GM23338 (cell line): Measurements from ENCODE around the gene FHIT.

Experiments used
- CREB1 ChIP-seq: fragments of 250-450 bp; sonication (Bioruptor Pico); IDR thresholded peaks from 2 replicates; pipeline ENCODE4 v1.5.0; 2020; ENCODE audit warnings: low read depth, mild to moderate bottlenecking, moderate library complexity
- CTCF ChIP-seq, 2 experiments: fragments of 200-600 bp in 1 of 2; sonication (generic) in 1 of 2; conservative IDR thresholded peaks; 2 replicates each; pipeline versions ENCODE4 v1.5.1 to v1.6.1; 2016 to 2017; ENCODE audit warnings: antibody characterized with exemption in 2 of 2, low read depth in 2 of 2, mild to moderate bottlenecking in 2 of 2, moderate library complexity in 1 of 2
- ETS1 ChIP-seq: IDR thresholded peaks from 2 replicates; pipeline ENCODE4 v1.6.1; 2016; ENCODE audit warnings: antibody characterized with exemption
- EZH2 ChIP-seq: fragments of 200-600 bp; sonication (generic); IDR thresholded peaks from one replicate; pipeline ENCODE4 v1.8.0; 2017; ENCODE audit warnings: antibody characterized with exemption, mild to moderate bottlenecking, low read depth; ENCODE audit not compliant: unreplicated experiment
- EZH2phosphoT487 ChIP-seq: fragments of 200-600 bp; sonication (generic); IDR thresholded peaks from one replicate; pipeline ENCODE4 v1.8.1; 2018; ENCODE audit warnings: antibody characterized with exemption; ENCODE audit not compliant: unreplicated experiment
- JUNB ChIP-seq: IDR thresholded peaks from one replicate; pipeline ENCODE4 v1.6.1; 2016; ENCODE audit warnings: antibody characterized with exemption; ENCODE audit not compliant: unreplicated experiment
- NANOG ChIP-seq: IDR thresholded peaks from 2 replicates; pipeline ENCODE4 v1.6.1; 2016; ENCODE audit warnings: antibody characterized with exemption, borderline replicate concordance
- POLR2AphosphoS5 ChIP-seq: IDR thresholded peaks from 2 replicates; pipeline ENCODE4 v1.6.1; 2016; ENCODE audit warnings: antibody characterized with exemption, low read depth
- REST ChIP-seq: IDR thresholded peaks from one replicate; pipeline ENCODE4 v1.6.1; 2018; ENCODE audit warnings: antibody characterized with exemption; ENCODE audit not compliant: unreplicated experiment
- STAT1 ChIP-seq: IDR thresholded peaks from one replicate; pipeline ENCODE4 v1.6.1; 2016; ENCODE audit warnings: antibody characterized with exemption; ENCODE audit not compliant: unreplicated experiment
- ZNF114 ChIP-seq: fragments of 250-450 bp; sonication (Bioruptor Pico); IDR thresholded peaks from 2 replicates; pipeline ENCODE4 v1.5.0; 2020; ENCODE audit warnings: mild to moderate bottlenecking, moderate library complexity
- ZNF331 ChIP-seq: fragments of 250-450 bp; sonication (Bioruptor Pico); IDR thresholded peaks from 2 replicates; pipeline ENCODE4 v1.5.0; 2020; ENCODE audit warnings: low read depth, mild to moderate bottlenecking, moderate library complexity
- ZNF462 ChIP-seq: fragments of 250-450 bp; sonication (Bioruptor Pico); IDR thresholded peaks from 2 replicates; pipeline ENCODE4 v1.5.0; 2020; ENCODE audit warnings: mild to moderate bottlenecking, moderate library complexity

- TF ChIP-seq POLR2AphosphoS5: no peak
- TF ChIP-seq CTCF (conservative IDR thresholded peaks at IDR 0.05; ENCODE audit: low read depth in 2 of 2): no peak
- TF ChIP-seq ETS1: no peak
- TF ChIP-seq STAT1: no peak
- TF ChIP-seq CREB1 (CRISPR knock-in tag): no peak
- no peak for TF ChIP-seq EZH2
- no peak for TF ChIP-seq EZH2phosphoT487
- no peak for TF ChIP-seq JUNB
- no peak for TF ChIP-seq ZNF331 (CRISPR knock-in tag)
- TF ChIP-seq REST: no peak
- TF ChIP-seq NANOG: no peak
- no peak for TF ChIP-seq ZNF462
- TF ChIP-seq ZNF114 (CRISPR knock-in tag): no peak
Measured at GRCh38 chr3:60102154-60102553, 1149.1 kb downstream of the FHIT start.
